Measurements from ENCODE around the gene SLC38A10. TPM values are rescaled to one million over a fixed set of nuclear protein-coding genes. Genes with fewer than 3 reads are reported as not detected.

SLC38A10 gene
- total RNA-seq, 6 donors from 2014 or later = 90.6 to 208 (median 110) TPM

DNA sequence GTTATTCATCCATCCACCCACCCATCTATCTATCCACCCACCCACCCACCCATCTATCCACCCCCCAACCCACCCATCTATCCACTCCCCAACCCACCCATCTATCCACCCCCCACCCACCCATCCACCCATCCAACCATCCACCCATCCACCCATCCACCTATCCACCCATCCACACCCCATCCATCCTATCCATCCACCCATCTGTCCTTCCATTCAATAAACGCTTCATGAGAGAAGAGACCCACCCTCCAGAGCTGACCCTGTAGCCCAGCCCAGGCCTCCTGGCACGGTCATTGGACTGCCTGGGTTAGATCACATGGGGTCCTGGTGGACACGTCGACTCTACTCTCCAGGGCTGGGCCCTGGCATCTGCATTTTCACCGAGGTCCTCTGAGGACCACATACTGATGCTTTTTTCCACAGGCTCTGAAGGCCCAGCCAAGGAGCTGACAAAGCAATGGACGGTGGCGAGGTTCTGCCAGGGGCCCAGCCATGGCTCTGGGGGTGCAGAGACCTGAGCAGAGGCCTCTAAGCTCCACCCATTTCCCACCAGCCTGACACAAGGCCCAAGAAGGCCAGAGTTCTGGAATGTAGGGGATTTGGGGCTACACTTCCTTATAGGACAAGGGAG is 41.3 kb upstream of the SLC38A10 start:
- peak overlapping the region; percentile 11 to 81 (median 51) for H3K27ac ChIP-seq
- ATAC-seq (ENCODE audit: low FRiP score in 2 of 2) = no peak

DNA sequence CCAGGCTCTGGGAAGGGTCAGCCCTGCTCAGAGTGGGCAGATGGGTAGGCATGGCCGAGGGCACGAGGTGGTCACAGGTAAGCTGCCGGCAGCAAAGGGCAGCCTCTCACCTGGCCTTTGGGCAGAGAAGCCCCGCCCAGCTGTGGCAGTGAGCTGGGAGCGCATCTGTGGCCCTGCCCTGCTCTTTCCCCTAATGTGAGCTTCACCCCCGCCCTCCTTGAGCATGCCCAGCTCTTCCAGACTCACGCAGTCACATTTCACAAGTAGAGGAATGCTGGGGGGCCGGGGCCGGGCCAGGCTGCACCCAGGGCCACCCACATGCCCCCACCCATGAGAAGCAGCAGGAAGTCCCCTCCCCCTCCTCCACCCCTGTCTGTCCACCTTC is 40.7 kb upstream of the SLC38A10 start:
- Histone ChIP-seq H3K36me3 (no peaks in the 10 kb centered on the region), H3K4me1 (peaks cover 28 to 76% (median 47%) of the 10 kb centered on the region in 4 donors), H3K27me3 (peaks cover 0 to 2% (median 0%) of the 10 kb centered on the region in 4 donors), H3K27ac (peak overlapping the region in 1 of 4 donors; percentile 69), H3K9me3 (no peaks in the 10 kb centered on the region), H3K4me3 (no peak overlapping the region)
- no peak for TF ChIP-seq POLR2AphosphoS5 (IDR thresholded peaks at IDR 0.05)
- TF ChIP-seq, protein P1, sequence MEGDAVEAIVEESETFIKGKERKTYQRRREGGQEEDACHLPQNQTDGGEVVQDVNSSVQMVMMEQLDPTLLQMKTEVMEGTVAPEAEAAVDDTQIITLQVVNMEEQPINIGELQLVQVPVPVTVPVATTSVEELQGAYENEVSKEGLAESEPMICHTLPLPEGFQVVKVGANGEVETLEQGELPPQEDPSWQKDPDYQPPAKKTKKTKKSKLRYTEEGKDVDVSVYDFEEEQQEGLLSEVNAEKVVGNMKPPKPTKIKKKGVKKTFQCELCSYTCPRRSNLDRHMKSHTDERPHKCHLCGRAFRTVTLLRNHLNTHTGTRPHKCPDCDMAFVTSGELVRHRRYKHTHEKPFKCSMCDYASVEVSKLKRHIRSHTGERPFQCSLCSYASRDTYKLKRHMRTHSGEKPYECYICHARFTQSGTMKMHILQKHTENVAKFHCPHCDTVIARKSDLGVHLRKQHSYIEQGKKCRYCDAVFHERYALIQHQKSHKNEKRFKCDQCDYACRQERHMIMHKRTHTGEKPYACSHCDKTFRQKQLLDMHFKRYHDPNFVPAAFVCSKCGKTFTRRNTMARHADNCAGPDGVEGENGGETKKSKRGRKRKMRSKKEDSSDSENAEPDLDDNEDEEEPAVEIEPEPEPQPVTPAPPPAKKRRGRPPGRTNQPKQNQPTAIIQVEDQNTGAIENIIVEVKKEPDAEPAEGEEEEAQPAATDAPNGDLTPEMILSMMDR (IDR thresholded peaks at IDR 0.05) = no peak
- TF ChIP-seq EP300 (IDR thresholded peaks at IDR 0.05) = no peak
- peak in 1 of 4 donors; percentile 24 for TF ChIP-seq POLR2A (IDR thresholded peaks at IDR 0.05)
- ATAC-seq (ENCODE audit: low FRiP score in 2 of 2) (no peak), DNase-seq (peak; percentile 79 to 82)
- 55 to 81% methylated on average over 8 to 9 of the region's 9 CpGs for WGBS, 2 donors

More for the DNA sequence above, 41.3 kb upstream of the SLC38A10 start:
- no peaks in the 10 kb centered on the region for H3K36me3 ChIP-seq
- 94 to 100% methylated on average over 1 to 7 of the region's 7 CpGs for WGBS, 2 donors
- no peaks in the 10 kb centered on the region for H3K9me3 ChIP-seq
- peaks cover 0 to 8% (median 4%) of the 10 kb centered on the region in 4 donors for H3K27me3 ChIP-seq
- TF ChIP-seq POLR2A (IDR thresholded peaks at IDR 0.05) (no peak), EP300 (IDR thresholded peaks at IDR 0.05) (no peak), POLR2AphosphoS5 (IDR thresholded peaks at IDR 0.05) (no peak)
- TF ChIP-seq, protein P1 (IDR thresholded peaks at IDR 0.05) = no peak
- no peak overlapping the region for H3K4me3 ChIP-seq
- H3K4me1 ChIP-seq = peaks cover 34 to 75% (median 50%) of the 10 kb centered on the region in 4 donors
- DNase-seq = no peak

DNA sequence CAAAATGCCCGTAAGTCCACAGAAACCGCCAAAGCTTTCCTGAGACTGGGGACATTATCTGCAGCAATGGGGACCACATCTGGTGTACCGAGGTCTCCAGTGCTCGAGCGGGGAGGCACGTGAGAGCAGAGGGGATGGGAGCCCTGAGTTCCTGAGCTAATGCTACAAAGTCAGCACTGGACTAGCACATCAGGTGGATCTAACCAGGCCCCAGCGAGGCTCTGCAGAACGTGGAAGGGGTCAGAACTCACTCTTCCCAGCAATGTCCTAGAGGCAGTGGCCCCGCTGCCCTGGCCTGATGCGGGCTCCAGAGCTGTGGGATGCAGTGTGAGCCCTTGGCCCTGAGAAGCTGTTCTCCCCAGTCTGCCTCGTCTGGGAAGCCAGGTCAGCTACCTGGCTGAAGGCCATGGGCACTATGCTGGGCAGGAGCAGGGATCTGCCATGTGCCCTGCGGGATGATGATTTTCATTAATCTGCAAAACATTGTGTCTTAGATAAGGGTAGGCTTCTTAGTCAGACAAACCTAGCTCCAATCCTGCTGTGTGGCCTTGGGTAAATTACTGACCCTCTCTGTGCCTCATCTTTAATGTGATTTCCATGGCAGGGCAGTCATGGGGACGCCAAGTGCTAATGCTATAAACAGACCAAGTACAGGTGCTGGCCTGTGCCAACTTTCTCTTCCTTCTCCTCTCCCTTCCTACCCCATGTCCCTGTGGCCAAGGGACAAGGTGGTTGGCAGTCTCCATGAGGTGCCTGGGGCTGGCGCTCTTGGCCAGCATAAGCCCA is 40.1 kb upstream of the SLC38A10 start:
- ATAC-seq (ENCODE audit: low FRiP score in 2 of 2) (no peak), DNase-seq (no peak)
- Histone ChIP-seq H3K4me1 (peaks cover 27 to 76% (median 47%) of the 10 kb centered on the region in 4 donors), H3K27me3 (no peaks in the 10 kb centered on the region), H3K27ac (peak overlapping the region in 1 of 4 donors; percentile 69), H3K4me3 (no peak overlapping the region), H3K9me3 (no peaks in the 10 kb centered on the region), H3K36me3 (no peaks in the 10 kb centered on the region)
- WGBS, 2 donors = 84 to 85% methylated on average over 8 to 11 of the region's 14 CpGs
- TF ChIP-seq, protein P1 (IDR thresholded peaks at IDR 0.05) = no peak
- no peak for TF ChIP-seq POLR2AphosphoS5 (IDR thresholded peaks at IDR 0.05)

DNA sequence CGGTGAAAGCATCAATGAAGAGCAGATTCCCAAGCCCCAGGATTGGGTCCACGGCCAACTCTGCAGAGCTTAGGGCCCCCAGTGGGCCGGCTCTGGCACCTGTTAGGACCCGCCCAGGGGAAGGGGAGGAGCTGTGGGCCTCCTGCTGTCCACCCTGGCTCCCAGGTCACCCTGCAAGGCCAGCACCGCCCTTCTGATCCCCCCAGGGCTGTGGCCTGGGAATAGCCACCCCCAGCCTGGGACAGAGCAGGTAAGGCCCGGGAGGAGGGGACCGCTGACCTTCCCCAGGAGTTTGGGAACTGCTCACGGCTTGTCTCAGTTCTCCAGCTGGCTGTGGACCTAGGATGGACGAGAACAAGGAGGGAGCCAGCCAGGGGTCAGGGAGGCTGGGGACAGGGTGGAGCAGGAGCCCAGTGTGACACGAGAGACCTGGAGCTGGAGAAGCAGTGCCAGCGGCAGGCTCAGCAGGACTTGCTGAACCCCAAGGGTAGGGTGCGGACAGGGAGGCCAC is 39.3 kb upstream of the SLC38A10 start:
- no peaks in the 10 kb centered on the region for H3K9me3 ChIP-seq
- no peaks in the 10 kb centered on the region for H3K36me3 ChIP-seq
- TF ChIP-seq, protein P1 (IDR thresholded peaks at IDR 0.05) = no peak
- TF ChIP-seq POLR2A (IDR thresholded peaks at IDR 0.05) = no peak
- no peak for TF ChIP-seq EP300 (IDR thresholded peaks at IDR 0.05)
- TF ChIP-seq POLR2AphosphoS5 (IDR thresholded peaks at IDR 0.05) = no peak
- peaks cover 31 to 76% (median 48%) of the 10 kb centered on the region in 4 donors for H3K4me1 ChIP-seq
- no peaks in the 10 kb centered on the region for H3K27me3 ChIP-seq
- 58 to 69% methylated on average over 5 to 8 of the region's 12 CpGs for WGBS, 2 donors
- peak overlapping the region in 2 of 4 donors; percentile 4 to 8 for H3K4me3 ChIP-seq
- peak overlapping the region in 1 of 4 donors; percentile 69 for H3K27ac ChIP-seq
- ATAC-seq (ENCODE audit: low FRiP score in 2 of 2) = no peak
- DNase-seq = peak in 1 of 2 donors; percentile 62
